ENCODE measurements around the gene ARV1. TPM values are rescaled to one million over a fixed set of nuclear protein-coding genes. Genes with fewer than 3 reads are reported as not detected.

Gene ARV1
- total and polyA plus RNA-seq, 2 of the 13 experiments (the other 11 are each of a cell fraction or from before 2014, with no cell fraction given): 13.0 to 15.2 TPM

DNA sequence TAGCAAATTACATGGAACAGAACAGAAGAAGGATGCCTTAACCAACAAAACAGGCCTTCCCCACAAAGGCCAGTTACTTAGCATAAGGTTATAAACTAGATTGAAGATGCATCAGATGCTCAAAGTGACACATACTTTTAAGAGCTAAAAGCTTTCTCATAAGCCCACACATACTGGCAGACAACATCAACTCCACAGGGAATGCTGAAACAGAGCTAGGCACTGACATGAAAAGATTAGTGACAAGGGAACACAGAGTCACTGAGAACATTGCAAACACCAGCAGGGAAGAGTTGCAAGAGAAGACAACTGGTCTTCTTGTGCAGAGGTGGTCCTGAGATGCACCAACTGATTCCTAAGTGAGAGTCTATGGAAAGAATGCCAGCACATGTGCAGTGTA lies 7.1 kb upstream of the ARV1 start (continued):
- TF ChIP-seq, protein P1, sequence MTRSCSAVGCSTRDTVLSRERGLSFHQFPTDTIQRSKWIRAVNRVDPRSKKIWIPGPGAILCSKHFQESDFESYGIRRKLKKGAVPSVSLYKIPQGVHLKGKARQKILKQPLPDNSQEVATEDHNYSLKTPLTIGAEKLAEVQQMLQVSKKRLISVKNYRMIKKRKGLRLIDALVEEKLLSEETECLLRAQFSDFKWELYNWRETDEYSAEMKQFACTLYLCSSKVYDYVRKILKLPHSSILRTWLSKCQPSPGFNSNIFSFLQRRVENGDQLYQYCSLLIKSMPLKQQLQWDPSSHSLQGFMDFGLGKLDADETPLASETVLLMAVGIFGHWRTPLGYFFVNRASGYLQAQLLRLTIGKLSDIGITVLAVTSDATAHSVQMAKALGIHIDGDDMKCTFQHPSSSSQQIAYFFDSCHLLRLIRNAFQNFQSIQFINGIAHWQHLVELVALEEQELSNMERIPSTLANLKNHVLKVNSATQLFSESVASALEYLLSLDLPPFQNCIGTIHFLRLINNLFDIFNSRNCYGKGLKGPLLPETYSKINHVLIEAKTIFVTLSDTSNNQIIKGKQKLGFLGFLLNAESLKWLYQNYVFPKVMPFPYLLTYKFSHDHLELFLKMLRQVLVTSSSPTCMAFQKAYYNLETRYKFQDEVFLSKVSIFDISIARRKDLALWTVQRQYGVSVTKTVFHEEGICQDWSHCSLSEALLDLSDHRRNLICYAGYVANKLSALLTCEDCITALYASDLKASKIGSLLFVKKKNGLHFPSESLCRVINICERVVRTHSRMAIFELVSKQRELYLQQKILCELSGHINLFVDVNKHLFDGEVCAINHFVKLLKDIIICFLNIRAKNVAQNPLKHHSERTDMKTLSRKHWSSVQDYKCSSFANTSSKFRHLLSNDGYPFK (CRISPR knock-in tag; IDR thresholded peaks at IDR 0.05; ENCODE audit: borderline replicate concordance): no peak
- TF ChIP-seq CREB1 (IDR thresholded peaks at IDR 0.05) (no peak), CREB1 (CRISPR knock-in tag; IDR thresholded peaks at IDR 0.05) (no peak), ZSCAN25 (CRISPR knock-in tag; IDR thresholded peaks at IDR 0.05) (no peak), E2F1 (CRISPR knock-in tag; IDR thresholded peaks at IDR 0.05) (no peak), ZNF552 (CRISPR knock-in tag; IDR thresholded peaks at IDR 0.05; ENCODE audit: borderline replicate concordance) (no peak), ARID5B (CRISPR knock-in tag; IDR thresholded peaks at IDR 0.05) (no peak), ZIK1 (CRISPR knock-in tag; IDR thresholded peaks at IDR 0.05; ENCODE audit: borderline replicate concordance, low read depth) (no peak), TRIM24 (CRISPR knock-in tag; IDR thresholded peaks at IDR 0.05) (no peak), FOXO1 (CRISPR knock-in tag; IDR thresholded peaks at IDR 0.05) (no peak)

All from HepG2 (cell line).